Bronchial epithelial cell (primary cell): Measurements from ENCODE around the gene PHETA1. TPM values are rescaled to one million over a fixed set of nuclear protein-coding genes. Genes with fewer than 3 reads are reported as not detected.

ENCODE experiments used
- DNase-seq: peaks from one replicate; pipeline ENCODE4 v3.0.0-alpha.2; 2010; ENCODE audit warnings: low read depth
- FAIRE-seq: peaks from 2 replicates; lab custom pipeline; 2011; peaks lifted over from hg19 to GRCh38; lab: Jason Lieb, UNC
- H3K27me3 ChIP-seq: 2 replicates; pipeline ENCODE4 v1.5.1; 2011; ENCODE audit warnings: low read length; ENCODE audit not compliant: control insufficient read depth, insufficient read depth
- H3K36me3 ChIP-seq: 2 replicates; pipeline ENCODE4 v1.5.1; 2011; ENCODE audit warnings: low read length; ENCODE audit not compliant: control insufficient read depth, insufficient read depth
- H3K4me3 ChIP-seq: 2 replicates; pipeline ENCODE4 v1.5.1; 2011; ENCODE audit warnings: mild to moderate bottlenecking, low read depth, low read length, control low read depth
- CTCF ChIP-seq: IDR thresholded peaks from 2 replicates; pipeline ENCODE4 v1.5.1; 2011; ENCODE audit warnings: mild to moderate bottlenecking, moderate library complexity, low read length, control low read depth, inconsistent platforms; ENCODE audit not compliant: insufficient read depth, severe bottlenecking
- total RNA-seq: library from RNA; depleted of rRNA; stranded (reverse); fragments of >200 nt; gene quantifications from 2 replicates; pipeline ENCODE4 v1.2.1, GENCODE V29; 2014

PHETA1 gene
- 4.5 and 4.6 TPM in 2 replicates for total RNA-seq

GRCh38 chr12:111368788-111369495, at the start of gene PHETA1:
Gene PHETA1, minus strand, starts transcription at chr12:111369095. Its CDS starts 5,668 bp downstream, at chr12:111363427.
- no peak for TF ChIP-seq CTCF
- FAIRE-seq = no peak
- DNase-seq = peak; percentile 68

GRCh38 chr12:111418594-111418880, 49.6 kb upstream of the PHETA1 start:
- no peak for FAIRE-seq
- TF ChIP-seq CTCF = no peak

More at GRCh38 chr12:111368788-111369495, at the start of gene PHETA1:
- peak within 1 kb of the TSS; percentile 80 for H3K4me3 ChIP-seq
- H3K27me3 ChIP-seq = no peaks in the 10 kb centered on the region
- H3K36me3 ChIP-seq = peaks cover 1% of the 10 kb centered on the region

DNA sequence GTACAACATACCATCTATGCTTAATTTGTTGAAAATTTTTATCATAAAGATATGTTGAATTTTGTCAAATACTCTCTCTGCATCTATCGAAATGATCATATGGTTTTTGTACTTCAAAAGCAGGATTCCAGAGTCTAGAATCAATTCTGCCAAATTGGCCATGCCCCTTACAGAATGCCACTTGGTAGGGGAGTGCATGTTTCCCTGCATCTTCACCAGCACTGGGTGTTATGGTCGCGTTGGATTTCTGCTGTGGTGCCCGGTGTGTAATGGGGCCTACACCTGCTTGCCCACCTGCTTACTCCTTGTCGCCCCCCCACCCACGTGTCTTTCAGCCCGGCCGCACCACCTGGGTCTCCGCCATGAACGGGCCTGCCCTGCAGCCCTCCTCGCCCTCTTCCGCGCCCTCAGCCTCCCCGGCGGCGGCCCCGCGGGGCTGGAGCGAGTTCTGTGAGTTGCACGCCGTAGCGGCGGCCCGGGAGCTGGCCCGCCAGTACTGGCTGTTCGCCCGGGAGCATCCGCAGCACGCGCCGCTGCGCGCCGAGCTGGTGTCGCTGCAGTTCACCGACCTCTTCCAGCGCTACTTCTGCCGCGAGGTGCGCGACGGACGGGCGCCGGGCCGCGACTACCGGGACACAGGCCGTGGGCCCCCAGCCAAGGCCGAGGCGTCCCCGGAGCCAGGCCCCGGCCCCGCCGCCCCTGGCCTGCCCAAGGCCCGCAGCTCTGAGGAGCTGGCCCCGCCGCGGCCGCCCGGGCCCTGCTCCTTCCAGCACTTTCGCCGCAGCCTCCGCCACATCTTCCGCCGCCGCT, 49.1 kb upstream of the PHETA1 start:
- DNase-seq = no peak
- no peak for TF ChIP-seq CTCF
- no peak for FAIRE-seq
- Histone ChIP-seq H3K36me3 (no peaks in the 10 kb centered on the region), H3K27me3 (no peaks in the 10 kb centered on the region), H3K4me3 (no peak overlapping the region)

More at GRCh38 chr12:111418594-111418880, 49.6 kb upstream of the PHETA1 start:
- Histone ChIP-seq H3K36me3 (no peaks in the 10 kb centered on the region), H3K27me3 (no peaks in the 10 kb centered on the region), H3K4me3 (no peak overlapping the region)
- no peak for DNase-seq

GRCh38 chr12:111417290-111417689, 48.4 kb upstream of the PHETA1 start:
- no peak for FAIRE-seq
- no peaks in the 10 kb centered on the region for H3K36me3 ChIP-seq

GRCh38 chr12:111414711-111415252, 45.9 kb upstream of the PHETA1 start:
- TF ChIP-seq CTCF = no peak
- no peak overlapping the region for H3K4me3 ChIP-seq
- peaks cover 1% of the 10 kb centered on the region for H3K36me3 ChIP-seq
- FAIRE-seq (peak; percentile 32), DNase-seq (no peak)
- H3K27me3 ChIP-seq = no peaks in the 10 kb centered on the region

More at GRCh38 chr12:111417290-111417689, 48.4 kb upstream of the PHETA1 start:
- Histone ChIP-seq H3K27me3 (no peaks in the 10 kb centered on the region), H3K4me3 (no peak overlapping the region)
- no peak for TF ChIP-seq CTCF
- DNase-seq = no peak
